DOHH2 (cell line): ENCODE results near the gene GAGE12C.
"Not testable (repeated sequence)": the region's sequence is repeated elsewhere in the genome, so short reads cannot be mapped to it uniquely, and the experiment has no call there.

ENCODE experiments used
- EZH2phosphoT487 ChIP-seq: fragments of 200-600 bp; sonication (generic); IDR thresholded peaks from 2 replicates; pipeline ENCODE4 v1.6.1; 2017; ENCODE audit warnings: borderline replicate concordance, mild to moderate bottlenecking, antibody characterized with exemption, low read length, moderate library complexity, mixed read lengths
- TF ChIP-seq, protein P1 (sequence below): fragments of 200-600 bp; sonication (generic); IDR thresholded peaks from one replicate; pipeline ENCODE4 v1.5.1; 2014; ENCODE audit warnings: antibody characterized with exemption, mild to moderate bottlenecking, low read depth, low read length; ENCODE audit not compliant: poor library complexity, severe bottlenecking

DNA sequence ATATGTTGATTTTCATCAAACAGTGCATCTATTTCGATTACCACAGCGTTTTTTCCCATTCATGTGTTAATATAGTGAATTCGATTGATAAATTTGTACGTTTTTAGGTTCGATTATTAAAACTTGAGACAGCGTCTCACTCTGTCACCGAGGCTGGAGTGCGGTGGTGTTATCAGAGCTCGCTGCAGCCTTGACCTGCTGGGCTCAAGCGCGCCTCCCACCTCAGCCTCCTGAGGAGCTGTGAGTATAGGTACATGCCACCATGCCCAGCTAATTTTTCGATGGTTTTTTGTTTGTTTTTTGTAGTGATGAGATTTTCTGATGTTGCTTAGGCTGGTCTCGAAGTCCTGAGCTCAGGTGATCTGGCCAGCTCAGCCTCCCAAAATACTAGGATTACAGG lies 37.2 kb downstream of the GAGE12C start:
- TF ChIP-seq, protein P1, sequence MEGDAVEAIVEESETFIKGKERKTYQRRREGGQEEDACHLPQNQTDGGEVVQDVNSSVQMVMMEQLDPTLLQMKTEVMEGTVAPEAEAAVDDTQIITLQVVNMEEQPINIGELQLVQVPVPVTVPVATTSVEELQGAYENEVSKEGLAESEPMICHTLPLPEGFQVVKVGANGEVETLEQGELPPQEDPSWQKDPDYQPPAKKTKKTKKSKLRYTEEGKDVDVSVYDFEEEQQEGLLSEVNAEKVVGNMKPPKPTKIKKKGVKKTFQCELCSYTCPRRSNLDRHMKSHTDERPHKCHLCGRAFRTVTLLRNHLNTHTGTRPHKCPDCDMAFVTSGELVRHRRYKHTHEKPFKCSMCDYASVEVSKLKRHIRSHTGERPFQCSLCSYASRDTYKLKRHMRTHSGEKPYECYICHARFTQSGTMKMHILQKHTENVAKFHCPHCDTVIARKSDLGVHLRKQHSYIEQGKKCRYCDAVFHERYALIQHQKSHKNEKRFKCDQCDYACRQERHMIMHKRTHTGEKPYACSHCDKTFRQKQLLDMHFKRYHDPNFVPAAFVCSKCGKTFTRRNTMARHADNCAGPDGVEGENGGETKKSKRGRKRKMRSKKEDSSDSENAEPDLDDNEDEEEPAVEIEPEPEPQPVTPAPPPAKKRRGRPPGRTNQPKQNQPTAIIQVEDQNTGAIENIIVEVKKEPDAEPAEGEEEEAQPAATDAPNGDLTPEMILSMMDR, result not testable (repeated sequence)
- TF ChIP-seq EZH2phosphoT487, result not testable (repeated sequence)
